HG03520 (cell line): ENCODE measurements around the gene COL4A6.

Experiments used
- ATAC-seq: cut with Tn5 transposase; IDR thresholded peaks from one replicate; pipeline ENCODE4 v1.9.1; 2021; ENCODE audit warnings: mild to moderate bottlenecking, moderate library complexity; ENCODE audit not compliant: unreplicated experiment

Gene COL4A6

DNA sequence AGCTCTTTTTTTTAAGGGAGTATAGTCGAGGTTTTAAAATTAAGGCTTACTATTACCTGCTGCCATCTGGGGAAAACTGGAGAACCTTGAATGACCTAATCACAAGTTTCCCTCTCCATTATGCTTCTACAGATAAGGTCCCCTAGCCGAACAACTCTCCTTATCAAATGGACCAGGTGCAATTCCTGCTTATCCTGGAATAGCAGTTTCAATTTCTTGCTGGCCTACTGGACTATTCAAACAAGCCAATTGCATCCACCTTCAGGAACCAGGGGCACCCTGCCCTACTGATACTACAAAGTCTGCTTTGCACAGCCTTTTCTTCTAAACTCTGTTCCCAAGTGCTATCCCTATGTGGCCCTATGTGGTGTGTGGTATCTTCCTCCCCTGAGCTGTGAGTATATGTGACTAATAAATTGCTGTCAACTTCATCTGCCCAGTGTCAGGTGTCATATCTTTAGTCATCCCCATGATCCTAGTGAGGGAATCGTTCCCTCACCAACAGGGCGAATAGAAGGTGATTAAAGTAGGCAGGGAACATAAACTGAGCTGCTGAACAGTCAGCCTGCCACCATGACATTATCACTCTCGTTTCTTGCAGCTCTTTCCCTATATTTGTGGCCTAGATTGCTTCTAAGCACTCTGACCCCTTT is 218.1 kb downstream of the COL4A6 start:
- no peak for ATAC-seq

DNA sequence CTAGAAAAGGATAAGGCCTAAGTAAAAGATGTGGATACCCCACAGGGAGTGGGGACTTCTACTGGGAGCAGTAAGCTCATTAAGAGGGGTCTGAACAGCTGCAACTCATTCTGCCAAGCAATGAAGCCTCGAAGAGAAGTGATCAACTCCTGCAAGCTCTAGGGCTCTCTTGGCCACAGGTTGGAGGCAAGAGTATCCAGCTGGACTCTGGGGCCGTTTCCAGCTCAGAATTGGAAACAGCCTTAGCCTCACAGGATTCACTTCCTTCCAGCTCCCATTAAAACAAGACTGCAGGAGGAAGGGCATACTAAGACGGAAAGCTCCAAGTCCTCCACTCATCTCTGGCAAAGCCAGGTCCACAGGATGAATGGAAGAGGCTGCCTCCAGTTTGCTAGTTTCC is 220.3 kb downstream of the COL4A6 start:
- no peak for ATAC-seq

DNA sequence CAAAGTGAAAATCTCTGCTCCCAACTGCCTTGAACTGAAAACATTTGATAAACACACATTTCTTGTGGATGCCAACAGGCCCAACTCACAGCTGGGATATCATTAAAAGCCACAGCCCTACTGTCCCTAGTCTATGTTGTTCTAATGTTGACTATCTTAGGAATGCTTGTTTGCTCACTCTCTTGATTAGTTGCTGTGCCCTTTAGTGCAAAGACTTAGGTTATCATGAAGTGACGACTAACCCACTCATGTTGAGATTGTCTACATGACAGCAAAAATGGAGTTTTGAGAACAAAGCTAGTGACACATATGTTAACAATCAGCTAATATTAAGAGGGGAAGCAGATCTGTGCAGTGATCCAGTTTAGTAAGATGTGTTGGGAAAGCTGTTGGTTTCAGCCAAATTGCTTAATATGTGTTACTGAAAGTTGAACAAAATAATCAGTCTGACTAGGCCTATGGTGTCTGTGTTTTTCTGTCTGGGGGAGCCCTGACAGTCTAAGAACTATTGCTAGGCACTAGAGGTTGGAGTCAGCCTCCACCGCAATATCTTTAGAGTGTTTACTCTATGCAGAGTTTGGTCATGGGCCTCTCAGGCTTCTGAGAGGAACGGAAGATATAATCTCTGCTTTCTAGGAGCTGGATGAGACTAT is 221.2 kb downstream of the COL4A6 start:
- ATAC-seq: no peak

DNA sequence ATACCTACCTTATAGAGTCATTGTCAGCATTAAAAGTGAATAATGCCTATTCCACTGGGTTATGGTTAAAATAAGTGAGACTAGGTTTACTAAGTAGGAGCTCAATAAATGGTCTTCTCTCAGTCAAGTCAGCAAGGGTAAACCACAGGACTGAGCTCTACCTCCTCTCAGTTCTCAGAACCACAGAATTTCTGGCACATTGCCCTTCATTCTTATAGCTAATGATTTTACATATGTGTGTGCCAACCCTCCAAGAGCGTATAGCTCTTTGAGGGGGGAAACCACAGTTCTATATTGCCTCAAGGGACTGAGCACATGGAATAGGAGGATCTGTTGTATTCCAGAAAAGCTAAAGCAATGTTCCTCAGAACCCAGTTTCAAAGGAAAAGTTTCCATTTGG is 221.8 kb downstream of the COL4A6 start:
- ATAC-seq: no peak

DNA sequence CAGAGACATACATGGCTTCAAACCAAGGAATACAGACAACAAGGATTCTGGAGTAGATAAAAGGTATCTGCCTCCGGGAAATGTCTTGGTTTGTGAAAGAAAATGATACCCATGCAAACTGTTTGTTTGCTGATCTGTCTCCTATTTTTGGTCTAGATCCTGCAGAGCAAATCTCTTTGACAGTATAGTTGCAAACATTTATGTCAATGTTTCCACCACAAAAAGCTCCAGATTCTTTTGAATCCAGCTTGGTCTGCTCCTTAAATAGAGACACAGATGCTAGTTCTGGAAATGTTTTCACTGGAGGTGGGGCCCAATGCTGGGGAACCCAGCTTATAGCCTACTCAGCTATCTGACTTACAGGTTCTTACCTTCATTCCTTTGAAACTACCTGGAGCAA is 226.9 kb downstream of the COL4A6 start:
- no peak for ATAC-seq

DNA sequence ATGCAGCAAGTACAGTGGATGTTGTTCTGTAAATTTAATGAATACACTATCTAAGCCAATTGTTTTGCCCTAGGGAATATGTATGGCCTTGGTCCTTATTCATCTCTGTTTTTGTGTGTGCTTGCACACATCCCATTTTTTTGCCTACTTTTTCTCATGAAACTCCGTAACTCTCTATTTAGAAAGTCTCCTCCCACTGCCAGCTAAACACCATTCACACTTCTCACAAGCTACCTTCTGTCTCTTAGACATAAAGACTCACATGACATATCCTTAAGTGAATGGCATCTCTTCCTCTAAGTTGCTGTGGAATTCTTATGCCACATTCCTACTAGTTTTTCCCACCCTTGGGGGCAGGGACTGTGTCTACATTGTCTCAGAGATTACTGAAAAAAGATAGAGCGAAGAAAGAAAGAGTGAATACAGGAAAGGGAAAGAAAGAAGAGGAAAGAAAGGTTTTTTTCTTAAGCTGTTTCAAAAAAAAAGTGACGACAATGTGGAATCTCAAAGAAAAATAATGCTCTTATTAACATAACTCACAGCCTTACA is 229.1 kb downstream of the COL4A6 start:
- ATAC-seq: no peak

DNA sequence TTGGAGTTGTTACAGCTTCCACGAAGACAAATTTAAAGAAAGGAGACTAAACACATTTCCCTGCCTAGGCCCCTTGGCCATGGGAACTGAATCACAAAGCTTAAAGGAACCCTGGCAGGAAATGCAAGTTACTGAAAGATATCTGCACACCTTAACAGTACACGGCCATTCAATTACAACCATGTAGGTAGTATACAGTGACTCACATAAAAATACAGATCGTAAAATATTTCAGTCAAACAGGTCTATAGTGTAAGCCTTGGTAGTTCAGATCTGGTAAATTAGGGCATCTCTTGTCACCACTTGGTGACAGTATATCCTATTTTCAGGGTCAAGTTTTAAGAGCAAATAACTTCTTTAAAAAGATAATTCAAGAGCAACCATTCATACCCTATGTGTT is 234.7 kb downstream of the COL4A6 start:
- no peak for ATAC-seq

DNA sequence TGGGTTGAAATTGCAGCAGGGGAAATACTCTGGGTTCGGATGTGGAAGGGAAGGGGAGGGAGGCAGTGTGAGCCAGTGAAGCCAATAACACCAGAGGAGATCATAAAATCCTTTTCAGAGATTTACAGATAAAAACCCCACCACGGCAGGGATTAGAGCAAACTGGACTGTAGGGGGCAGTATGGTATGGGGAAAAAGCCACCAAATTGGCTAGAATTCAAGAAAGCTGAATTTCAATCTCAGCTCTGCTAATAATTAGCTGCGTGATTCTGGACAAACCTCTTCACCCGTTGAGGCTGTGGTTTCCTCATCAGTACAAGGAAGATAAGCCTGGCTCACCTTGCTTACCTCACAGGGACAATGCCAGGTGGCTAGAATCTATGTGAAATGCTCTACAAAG is 238.5 kb downstream of the COL4A6 start:
- ATAC-seq: no peak

DNA sequence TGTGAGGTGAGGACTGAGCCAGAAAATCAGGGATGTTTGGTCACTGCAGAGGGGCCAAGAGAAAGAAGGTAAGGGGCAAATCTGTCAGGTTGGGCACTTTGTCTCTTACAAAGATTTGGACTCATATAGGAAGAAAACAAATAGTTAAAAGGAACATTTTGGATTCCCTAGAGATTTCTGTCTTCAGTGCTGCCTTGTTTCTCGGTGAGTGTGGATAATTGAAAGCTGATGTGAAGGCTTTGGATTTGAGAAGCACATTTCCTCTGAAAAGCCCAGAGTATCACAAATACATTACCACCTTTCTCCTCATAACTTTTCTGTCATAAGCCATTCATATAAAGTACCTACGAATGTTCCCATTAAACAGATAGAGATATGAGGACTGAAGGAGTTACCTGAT is 239.2 kb downstream of the COL4A6 start:
- no peak for ATAC-seq

DNA sequence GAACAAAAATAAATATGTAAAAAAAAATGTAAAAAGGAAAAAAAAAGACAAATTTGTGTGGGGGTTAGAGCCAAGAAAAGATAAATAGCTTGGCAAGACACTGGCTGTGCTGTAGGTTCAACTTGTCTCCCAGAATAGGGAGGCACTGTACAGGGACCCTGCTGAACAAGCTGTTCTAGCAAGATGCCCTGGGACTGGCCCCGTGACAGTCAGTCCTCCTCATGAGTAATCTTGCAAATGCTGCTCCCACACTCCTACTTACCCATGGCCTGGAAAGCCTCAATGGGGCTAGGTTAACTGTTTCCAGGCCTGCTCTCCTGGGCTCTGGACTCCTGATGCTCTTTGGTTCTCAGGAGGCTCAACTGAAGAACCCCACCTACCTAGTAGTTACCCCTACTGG is 239.8 kb downstream of the COL4A6 start:
- ATAC-seq: no peak

DNA sequence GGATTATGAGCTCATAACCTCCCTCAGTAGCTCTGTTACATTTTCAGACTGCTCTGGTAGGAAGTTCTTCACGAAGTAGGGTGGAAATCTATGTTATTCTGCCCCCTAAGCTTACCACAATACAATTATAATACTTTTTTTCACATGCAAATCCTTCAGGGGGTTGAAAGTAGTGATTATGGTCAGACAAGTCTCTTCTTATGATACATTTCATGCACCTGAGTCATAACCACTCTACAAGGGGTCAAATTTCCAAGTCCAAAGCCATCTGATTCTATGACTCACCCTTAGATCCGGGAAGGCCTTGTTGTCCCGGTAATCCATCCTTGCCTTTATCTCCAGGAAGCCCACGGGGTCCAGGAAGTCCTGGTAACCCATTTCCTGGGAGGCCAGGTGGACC is 251.4 kb downstream of the COL4A6 start:
- no peak for ATAC-seq

DNA sequence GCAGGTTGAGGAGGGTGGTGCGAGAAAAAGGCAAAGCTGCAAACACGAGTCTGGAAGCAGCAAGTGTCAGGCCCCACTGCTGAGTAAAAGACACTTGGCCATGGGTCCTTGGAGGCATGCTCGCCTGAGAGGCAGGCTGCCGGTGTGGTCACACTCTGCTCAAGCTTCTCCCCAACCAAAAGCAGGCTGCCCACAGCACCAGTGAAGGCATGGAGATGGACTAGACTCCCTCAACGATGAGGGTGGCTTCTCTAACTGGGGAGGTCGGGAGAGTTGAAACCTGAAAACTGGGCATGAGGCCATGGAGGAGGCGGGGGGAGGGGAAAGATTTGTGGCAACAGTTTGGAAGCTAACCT is 260.1 kb downstream of the COL4A6 start:
- no peak for ATAC-seq

DNA sequence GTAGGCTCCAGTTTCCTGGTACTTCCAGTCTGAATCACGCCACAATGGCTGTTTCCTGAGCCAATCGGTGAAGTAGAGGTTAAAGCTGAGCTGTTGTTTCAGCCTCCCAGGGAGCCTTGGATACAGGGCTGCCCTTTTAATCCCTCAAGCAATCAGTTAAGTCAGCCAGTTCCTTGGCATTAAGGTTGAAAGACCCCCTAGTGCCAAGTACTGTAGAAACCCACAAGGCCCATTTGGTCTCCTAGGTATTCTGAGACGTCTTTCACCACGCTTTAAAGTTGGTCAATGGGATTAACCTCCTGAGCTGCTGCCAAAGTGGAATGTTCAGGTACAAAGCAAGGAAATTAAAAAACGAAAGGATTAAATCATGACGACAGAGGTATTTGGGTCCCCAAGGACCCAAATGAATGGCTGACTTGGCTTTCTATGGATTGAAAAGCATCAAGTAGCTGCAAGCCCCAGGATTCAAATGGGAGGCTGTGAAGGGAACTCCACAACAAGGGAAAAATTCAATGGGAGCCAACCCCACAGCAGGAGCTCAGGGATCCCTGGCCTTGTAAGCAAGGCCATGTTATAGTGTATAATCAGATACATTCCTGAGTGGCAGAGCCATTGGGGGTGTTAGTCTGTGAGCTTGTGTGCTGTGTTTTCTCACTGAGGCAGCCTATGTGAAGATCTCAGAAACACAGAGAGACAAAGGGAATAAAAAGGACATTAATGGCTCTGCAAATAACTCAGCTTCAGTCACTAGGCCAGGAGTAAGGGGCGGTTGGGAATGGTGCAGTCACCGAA is 260.7 kb downstream of the COL4A6 start:
- ATAC-seq: no peak

DNA sequence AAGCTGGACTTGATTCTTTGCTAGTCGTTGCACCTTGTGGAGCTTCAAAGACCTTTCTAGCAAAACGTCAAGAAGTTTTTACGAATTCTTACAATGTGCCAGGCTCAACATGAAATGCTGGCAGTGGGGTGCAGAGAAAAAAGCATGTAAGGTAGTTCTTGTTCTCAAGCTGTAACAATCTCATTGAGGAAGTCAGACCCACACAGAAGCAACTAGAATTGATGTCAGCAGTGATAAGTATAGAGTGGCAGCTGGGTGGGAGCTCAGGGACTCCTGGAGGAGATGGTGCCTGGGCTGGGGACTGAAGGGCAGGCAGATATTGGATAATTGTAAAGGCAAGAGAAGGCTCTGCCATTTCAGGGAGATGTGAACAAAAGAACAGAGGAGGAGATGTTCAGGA is 264.3 kb downstream of the COL4A6 start:
- ATAC-seq: no peak

DNA sequence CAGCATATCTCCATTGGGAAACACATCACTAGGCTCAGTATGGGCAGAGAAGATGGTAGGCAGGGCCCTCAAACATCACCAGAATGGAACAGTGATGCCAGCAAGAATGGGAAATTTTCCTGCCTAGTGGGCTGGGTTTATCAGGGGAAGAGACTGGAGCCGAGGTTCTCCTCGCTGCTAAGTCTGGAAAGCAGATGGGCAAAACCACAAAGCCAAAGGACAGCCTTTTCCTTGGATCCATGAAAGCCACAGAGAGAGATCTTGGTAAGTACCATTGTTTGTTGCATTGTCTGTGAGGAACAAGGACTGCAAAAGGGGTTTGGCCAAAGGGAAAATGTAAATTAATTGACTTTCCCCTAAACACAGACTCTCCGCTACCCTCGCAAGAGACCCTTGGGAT is 266.6 kb downstream of the COL4A6 start:
- no peak for ATAC-seq

DNA sequence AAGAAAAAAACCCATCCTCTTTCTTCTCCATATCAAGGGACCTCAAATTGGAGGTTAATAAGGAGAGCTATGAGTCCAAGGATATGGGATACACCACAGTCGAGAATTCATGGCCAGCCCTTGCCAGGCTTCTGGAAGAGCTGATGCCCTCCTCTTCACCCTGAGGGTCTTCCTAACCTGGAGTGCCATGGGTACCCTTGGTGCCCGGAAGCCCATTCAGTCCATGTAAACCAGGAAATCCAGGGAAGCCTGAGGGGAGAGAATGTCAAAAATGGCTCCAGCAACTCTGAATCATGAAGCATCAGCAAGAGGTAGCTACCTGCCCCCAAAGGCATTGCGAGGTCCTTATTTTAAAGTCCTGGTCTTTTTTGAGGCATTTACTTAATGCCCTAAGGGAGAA is 268.5 kb downstream of the COL4A6 start:
- ATAC-seq: no peak

DNA sequence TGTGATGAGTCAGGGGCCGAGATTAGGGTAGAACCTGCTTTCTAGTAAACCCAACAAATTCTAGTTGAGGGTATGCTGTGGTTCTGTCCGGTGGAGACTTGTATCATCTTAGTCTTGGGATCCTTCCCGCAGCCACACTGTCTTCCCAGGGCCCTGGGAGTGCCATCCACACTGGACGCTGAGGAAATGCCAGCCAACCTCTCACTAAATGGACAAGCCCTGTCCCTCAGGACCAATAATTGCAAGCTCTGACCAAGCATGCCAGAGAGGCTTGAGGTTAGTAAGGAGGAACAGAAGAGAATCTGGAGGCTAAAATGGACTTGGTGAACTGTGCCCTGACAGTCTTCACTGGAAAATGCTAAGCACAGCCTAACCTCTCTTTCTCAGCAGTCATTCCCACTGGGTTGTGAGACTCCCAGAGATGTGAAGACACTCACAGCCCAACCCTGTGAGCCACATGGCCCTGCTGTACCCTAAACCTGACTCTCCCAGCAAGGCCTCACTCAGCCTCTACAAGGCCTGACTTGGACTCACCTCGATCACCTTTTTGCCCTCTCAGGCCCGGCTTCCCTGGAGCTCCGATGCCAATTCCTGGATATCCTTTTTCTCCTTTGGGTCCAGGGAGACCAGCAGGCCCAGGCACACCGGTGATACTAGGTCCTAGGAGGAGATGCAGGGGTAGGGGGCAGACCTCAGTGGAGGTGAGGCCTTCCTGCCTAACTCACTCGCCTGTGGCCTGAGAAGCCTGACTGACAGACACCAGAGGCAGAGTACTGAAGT is 269.1 kb downstream of the COL4A6 start:
- ATAC-seq: no peak

DNA sequence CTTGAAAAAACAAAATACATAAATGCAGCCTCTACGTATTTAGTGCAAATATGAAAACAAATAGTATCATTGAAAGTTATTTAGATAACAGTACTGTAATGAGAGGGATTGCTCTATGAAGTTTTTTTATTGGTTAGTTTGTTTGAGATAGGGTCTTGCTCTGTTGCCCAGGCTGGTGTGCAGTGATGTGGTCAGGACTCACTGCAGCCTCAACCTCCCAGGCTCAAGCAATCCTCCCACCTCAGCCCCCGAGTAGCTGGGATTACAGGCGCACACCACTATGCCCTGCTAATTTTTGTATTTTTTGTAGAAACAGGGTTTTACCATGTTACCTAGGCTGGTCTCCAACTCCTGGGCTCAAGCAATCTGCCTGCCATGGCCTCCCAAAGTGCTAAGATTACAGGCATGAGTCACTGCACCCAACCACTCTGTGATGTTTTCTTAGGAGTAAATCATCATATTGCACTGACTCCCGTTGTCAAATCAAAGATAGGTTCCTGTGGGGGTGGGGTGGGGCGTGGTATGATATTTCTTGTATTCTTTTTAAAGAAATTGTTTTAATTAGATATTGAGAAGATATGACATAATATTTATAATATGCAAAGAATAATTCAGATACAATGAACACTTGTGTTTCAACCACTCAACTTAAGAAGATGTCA is 270.9 kb downstream of the COL4A6 start:
- ATAC-seq: no peak

DNA sequence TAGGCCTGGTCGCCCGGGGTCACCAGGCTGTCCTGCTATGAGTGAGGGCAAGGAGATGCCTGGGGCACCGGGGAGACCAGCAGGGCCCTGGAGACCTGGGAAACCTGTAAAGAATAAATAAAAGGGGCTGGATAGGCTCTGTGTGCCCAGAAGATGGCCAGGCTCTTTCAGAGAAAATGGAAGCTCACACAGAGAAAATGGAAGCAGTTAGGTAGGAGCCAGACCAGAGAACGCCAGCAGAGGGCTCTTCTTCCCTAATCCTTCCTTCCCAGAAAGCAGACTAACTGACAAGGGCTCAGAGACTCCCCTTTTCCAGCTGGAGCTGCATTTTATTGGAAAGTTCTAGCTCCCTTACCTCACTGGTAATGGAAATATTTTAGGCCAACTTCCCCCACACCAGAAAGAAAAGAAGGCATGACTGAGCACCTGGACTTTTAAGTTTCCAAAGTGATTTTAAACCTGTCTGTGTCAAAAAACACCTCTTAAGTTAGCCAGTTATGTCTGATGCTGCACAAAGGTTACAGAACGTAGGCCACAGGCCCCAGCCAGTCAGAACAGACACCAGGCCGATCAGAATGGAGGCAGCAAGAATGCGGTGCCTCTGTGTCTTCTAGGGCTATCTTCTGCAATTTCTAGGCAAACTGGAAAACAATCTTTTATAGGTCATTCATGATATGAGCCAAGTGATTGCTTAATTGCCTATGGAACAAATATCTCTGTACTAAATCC is 272.7 kb downstream of the COL4A6 start:
- no peak for ATAC-seq
